Measurements from ENCODE around the gene MAG.
"Not testable (repeated sequence)": the region's sequence is repeated elsewhere in the genome, so short reads cannot be mapped to it uniquely, and the experiment has no call there.

MAG gene

GRCh38 chr19:35278578-35279284, 13.2 kb upstream of the MAG start:
- TF ChIP-seq CTCF (IDR thresholded peaks at IDR 0.05): no peak
- no peak for DNase-seq (ENCODE audit: low spot score)
- Histone ChIP-seq H3K27ac (no peak overlapping the region), H3K4me3 (no peak overlapping the region)

- Histone ChIP-seq H3K4me3 (no peak overlapping the region), H3K27ac (no peak overlapping the region)
- DNase-seq (ENCODE audit: low spot score): no peak
- TF ChIP-seq CTCF (IDR thresholded peaks at IDR 0.05): no peak
These were observed 12.6 kb upstream of the MAG start for GRCh38 chr19:35279374-35279773.

- DNase-seq (ENCODE audit: low spot score): no peak
- no peak overlapping the region for H3K27ac ChIP-seq
- no peak for TF ChIP-seq CTCF (IDR thresholded peaks at IDR 0.05)
- no peak overlapping the region for H3K4me3 ChIP-seq
These were observed 11.8 kb upstream of the MAG start for GRCh38 chr19:35279985-35280821.

GRCh38 chr19:35281303-35281702, 10.7 kb upstream of the MAG start:
- DNase-seq (ENCODE audit: low spot score): no peak
- no peak overlapping the region for H3K4me3 ChIP-seq
- H3K27ac ChIP-seq: no peak overlapping the region
- TF ChIP-seq CTCF (IDR thresholded peaks at IDR 0.05): no peak

- Histone ChIP-seq H3K4me3 (no peak overlapping the region), H3K27ac (no peak overlapping the region)
- DNase-seq (ENCODE audit: low spot score): no peak
- TF ChIP-seq CTCF (IDR thresholded peaks at IDR 0.05): no peak
These were observed 7.5 kb upstream of the MAG start for GRCh38 chr19:35284153-35285094.

GRCh38 chr19:35285095-35285449, 6.9 kb upstream of the MAG start:
- DNase-seq (ENCODE audit: low spot score): no peak
- Histone ChIP-seq H3K27ac (no peak overlapping the region), H3K4me3 (no peak overlapping the region)
- TF ChIP-seq CTCF (IDR thresholded peaks at IDR 0.05): no peak

- H3K4me3 ChIP-seq; H3K27ac ChIP-seq; DNase-seq (ENCODE audit: low spot score): not testable (repeated sequence)
These were observed 6.5 kb upstream of the MAG start for GRCh38 chr19:35285465-35285864.

GRCh38 chr19:35286101-35286500, 5.9 kb upstream of the MAG start:
- not testable (repeated sequence) for H3K27ac ChIP-seq; H3K4me3 ChIP-seq; DNase-seq (ENCODE audit: low spot score)

Data from coronary artery (tissue), 2 donors.